PFSK-1 (cell line): Measurements from ENCODE around the gene INPP5D.

Experiments
- FOXP2 ChIP-seq: optimal IDR thresholded peaks from 2 replicates; pipeline ENCODE3; 2011; ENCODE audit warnings: borderline replicate concordance, control low read depth, inconsistent platforms; ENCODE audit not compliant: insufficient read depth; ENCODE audit errors: extremely low read length, extremely low read depth
- POLR2AphosphoS5 ChIP-seq: IDR thresholded peaks from 2 replicates; pipeline ENCODE4 v1.6.1; 2012; ENCODE audit warnings: low read depth, mild to moderate bottlenecking, control low read depth, low read length, moderate library complexity
- REST ChIP-seq, 2 experiments: IDR thresholded peaks; 2 replicates each; pipeline versions ENCODE4 v1.6.1 to v1.8.0; 2011 to 2012; ENCODE audit warnings: low read depth in 2 of 2, low read length in 2 of 2, control low read depth in 1 of 2, inconsistent platforms in 1 of 2, mild to moderate bottlenecking in 1 of 2, moderate library complexity in 1 of 2; ENCODE audit not compliant: insufficient read depth in 1 of 2
- SIN3A ChIP-seq: IDR thresholded peaks from 2 replicates; pipeline ENCODE4 v1.6.1; 2012; ENCODE audit warnings: mild to moderate bottlenecking, low read length, moderate library complexity, borderline replicate concordance; ENCODE audit not compliant: insufficient read depth
- TAF1 ChIP-seq: IDR thresholded peaks from 2 replicates; pipeline ENCODE4 v1.6.1; 2012; ENCODE audit warnings: low read length, control low read depth, borderline replicate concordance; ENCODE audit not compliant: insufficient read depth

Gene INPP5D

GRCh38 chr2:233236820-233237589, 176.9 kb downstream of the INPP5D start:
- TF ChIP-seq TAF1 (no peak), POLR2AphosphoS5 (no peak), SIN3A (no peak), REST (IDR thresholded peaks at IDR 0.05; ENCODE audit: insufficient read depth in 1 of 2, low read depth in 2 of 2, low read length in 2 of 2) (no peak), FOXP2 (no peak)

GRCh38 chr2:233240897-233241296, 180.8 kb downstream of the INPP5D start:
- no peak for TF ChIP-seq REST (IDR thresholded peaks at IDR 0.05; ENCODE audit: insufficient read depth in 1 of 2, low read depth in 2 of 2, low read length in 2 of 2)
- no peak for TF ChIP-seq POLR2AphosphoS5
- no peak for TF ChIP-seq TAF1
- TF ChIP-seq FOXP2, result no peak
- TF ChIP-seq SIN3A, result no peak

GRCh38 chr2:233241803-233242202, 181.7 kb downstream of the INPP5D start:
- TF ChIP-seq TAF1 (no peak), FOXP2 (no peak), SIN3A (no peak), REST (IDR thresholded peaks at IDR 0.05; ENCODE audit: insufficient read depth in 1 of 2, low read depth in 2 of 2, low read length in 2 of 2) (no peak), POLR2AphosphoS5 (no peak)

GRCh38 chr2:233242231-233242927, 182.2 kb downstream of the INPP5D start:
- TF ChIP-seq TAF1 (no peak), FOXP2 (no peak), SIN3A (no peak)

GRCh38 chr2:233243348-233243747, 183.2 kb downstream of the INPP5D start:
- no peak for TF ChIP-seq TAF1
- no peak for TF ChIP-seq FOXP2
- no peak for TF ChIP-seq SIN3A
- TF ChIP-seq REST (IDR thresholded peaks at IDR 0.05; ENCODE audit: insufficient read depth in 1 of 2, low read depth in 2 of 2, low read length in 2 of 2), result no peak
- TF ChIP-seq POLR2AphosphoS5, result no peak
